HS-5 (cell line): ENCODE results near the gene GPR137.
"Not testable (repeated sequence)": the region's sequence is repeated elsewhere in the genome, so short reads cannot be mapped to it uniquely, and the experiment has no call there.

Experiments
- DNase-seq: peaks from one replicate; pipeline ENCODE4 v3.0.0-alpha.2; 2012; ENCODE audit warnings: low read depth

The GPR137 gene

GRCh38 chr11:64321026-64321425, 35.4 kb downstream of the GPR137 start:
- no peak for DNase-seq

DNA sequence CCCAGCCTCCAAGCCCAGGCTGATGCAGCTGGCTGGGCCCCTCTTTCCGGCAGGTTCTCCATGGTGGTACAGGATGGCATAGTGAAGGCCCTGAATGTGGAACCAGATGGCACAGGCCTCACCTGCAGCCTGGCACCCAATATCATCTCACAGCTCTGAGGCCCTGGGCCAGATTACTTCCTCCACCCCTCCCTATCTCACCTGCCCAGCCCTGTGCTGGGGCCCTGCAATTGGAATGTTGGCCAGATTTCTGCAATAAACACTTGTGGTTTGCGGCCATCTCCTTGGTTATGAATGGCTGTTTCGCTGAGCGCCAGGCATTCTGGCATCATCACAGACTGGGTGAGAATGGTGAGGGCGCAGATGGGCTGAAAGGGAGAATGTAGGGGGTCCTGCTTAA, 35.9 kb downstream of the GPR137 start:
- DNase-seq = no peak

DNA sequence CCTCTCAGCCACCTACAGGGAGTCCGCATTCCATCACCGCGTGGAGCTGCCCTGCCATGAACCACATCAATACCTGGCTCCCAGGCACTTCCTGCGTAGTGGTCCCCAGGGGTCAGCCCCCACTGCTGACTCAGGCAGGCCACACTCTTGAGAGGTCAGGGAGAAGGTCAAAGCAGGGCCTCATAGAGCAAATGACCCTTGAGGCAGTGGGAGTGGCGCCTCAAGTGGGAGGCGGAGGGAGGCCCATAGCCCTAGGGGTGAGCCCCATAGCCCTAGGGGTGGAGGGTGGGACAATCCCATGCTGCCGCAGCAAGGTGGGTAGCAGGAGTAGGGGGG, 37.2 kb downstream of the GPR137 start:
- DNase-seq = no peak

DNA sequence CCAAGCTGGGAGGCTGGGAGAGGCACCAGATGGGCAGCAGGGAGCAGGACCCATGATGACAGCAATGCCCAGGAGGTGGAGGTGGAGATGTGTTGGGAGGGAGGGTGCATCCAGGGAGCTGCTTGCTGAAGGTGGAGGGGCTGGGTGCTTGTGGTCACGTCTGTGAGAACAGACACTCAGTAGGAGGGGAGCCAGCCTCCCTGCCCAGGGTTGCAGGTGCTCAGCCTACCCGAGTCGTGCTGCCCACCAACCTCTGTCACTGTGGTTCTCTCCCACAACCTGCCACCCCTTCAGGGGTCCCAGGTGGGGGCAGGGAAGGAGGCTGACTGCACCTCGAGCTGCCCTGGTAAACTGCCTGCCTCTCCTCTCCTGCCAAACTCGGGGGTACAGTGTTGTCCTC, 37.7 kb downstream of the GPR137 start:
- no peak for DNase-seq

GRCh38 chr11:64323984-64324383, 38.3 kb downstream of the GPR137 start:
- not testable (repeated sequence) for DNase-seq

DNA sequence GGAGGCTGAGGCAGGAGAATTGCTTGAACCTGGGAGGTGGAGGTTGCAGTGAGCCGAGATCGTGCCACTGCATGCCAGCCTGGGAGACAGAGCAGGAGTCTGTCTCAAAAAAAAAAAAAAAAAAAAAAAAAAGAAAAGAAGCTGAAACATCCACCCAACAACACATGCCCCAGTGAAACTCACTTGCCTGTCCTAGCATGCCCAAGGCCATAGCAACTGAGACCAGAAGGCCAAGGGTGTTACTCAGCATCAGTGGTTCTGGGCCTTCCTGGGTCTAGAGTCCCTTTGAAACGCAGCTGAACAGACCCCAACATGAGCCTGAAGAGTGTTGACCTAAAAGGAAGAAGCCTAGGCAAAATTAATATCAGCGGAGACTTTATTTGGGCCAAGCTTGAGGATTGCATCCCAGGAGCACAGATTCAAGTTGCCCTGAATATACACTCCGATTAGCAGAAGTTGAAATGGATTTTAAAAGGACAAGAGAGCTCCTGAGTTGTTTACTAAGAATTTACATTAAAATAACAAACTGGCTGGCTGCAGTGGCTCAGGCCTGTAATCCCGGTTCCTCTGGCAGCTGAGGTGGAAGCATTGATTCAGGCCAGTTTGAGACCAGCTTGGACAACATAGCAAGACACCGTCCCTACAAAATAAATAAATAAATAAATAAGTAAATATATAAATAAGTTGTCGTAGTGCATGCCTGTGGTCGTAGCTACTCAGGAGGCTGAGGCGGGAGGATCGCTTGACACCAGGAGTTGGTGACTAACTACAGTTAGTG, 39.2 kb downstream of the GPR137 start:
- DNase-seq = no peak

DNA sequence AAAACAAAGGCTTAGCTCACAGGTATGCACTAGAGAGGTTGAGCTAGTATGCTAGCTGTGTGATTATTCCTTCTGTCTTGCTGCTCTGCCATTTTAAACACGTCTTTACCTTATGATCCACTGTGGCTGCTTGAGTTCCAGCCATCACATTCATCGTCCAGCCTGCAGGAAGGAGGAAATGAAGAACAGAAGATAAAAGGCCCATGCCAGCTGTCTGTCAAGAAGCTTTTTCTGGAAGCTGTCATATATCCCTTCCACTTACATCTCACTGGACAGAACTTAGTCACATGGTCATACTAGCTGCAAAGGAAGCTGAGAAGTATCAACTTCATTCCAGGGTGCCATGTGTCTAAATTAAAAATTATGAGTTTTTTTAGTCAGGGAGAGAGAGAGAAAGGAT, 41.7 kb downstream of the GPR137 start:
- no peak for DNase-seq

- no peak for DNase-seq
Measured at GRCh38 chr11:64327993-64328392, 42.3 kb downstream of the GPR137 start.

- DNase-seq = no peak
Measured at GRCh38 chr11:64330888-64331287, 45.2 kb downstream of the GPR137 start.

DNA sequence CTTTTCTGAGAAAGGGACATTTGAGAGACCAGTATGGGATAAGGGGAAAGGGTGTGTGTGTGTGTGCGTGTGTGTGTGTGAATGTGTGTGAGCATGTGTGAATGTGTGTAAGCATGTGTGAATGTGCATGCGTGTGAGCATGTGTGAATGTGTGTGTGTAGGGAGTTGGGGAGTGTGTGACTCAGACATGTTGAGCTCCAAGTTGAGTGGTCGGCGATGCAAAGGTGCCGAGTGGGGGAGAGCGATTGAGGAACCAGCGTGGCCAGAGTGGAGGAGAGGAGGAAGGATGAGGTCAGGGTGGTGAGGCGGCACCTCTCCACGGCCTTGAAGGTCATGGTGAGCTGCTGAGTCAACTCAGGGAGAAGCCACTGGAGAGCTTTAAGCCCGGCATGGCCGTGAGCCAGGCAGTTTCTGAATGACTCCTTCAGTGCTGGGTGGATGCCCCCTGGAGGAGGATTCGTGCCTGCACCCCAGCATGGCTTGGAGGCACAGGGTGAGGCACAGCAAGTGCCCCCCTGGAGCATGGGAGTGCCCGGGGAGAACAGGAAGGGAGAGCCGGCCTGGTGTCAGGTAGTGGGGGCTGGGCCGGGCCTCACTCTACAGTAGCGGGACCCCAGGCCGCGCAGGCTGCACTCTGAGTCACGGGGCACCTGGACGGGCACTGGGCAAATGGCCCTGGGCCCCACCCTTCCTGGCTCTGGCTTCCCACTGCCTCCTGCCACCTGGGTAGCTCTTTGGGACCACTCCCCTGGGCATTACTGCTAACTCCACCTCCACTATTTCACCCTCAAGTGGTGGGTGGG, 46.1 kb downstream of the GPR137 start:
- DNase-seq = peak; percentile 76

DNA sequence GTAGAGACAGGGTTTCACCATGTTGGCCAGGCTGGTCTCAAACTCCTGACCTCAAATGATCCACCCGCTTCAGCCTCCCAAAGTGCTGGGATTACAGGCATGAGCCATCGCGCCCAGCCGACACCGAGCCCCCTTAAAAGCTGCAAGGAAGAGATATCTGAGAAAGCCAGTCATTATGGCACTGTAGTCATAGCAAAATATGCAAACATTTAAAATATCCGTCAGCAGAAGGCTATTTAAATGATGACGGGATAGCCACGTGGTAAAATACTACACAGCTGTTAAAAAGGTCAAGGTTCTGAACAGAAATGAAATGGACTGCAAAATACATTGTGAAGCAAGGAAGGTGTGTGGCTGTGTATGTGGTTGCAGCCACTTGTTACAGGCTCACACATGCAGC, 47.9 kb downstream of the GPR137 start:
- DNase-seq = no peak

DNA sequence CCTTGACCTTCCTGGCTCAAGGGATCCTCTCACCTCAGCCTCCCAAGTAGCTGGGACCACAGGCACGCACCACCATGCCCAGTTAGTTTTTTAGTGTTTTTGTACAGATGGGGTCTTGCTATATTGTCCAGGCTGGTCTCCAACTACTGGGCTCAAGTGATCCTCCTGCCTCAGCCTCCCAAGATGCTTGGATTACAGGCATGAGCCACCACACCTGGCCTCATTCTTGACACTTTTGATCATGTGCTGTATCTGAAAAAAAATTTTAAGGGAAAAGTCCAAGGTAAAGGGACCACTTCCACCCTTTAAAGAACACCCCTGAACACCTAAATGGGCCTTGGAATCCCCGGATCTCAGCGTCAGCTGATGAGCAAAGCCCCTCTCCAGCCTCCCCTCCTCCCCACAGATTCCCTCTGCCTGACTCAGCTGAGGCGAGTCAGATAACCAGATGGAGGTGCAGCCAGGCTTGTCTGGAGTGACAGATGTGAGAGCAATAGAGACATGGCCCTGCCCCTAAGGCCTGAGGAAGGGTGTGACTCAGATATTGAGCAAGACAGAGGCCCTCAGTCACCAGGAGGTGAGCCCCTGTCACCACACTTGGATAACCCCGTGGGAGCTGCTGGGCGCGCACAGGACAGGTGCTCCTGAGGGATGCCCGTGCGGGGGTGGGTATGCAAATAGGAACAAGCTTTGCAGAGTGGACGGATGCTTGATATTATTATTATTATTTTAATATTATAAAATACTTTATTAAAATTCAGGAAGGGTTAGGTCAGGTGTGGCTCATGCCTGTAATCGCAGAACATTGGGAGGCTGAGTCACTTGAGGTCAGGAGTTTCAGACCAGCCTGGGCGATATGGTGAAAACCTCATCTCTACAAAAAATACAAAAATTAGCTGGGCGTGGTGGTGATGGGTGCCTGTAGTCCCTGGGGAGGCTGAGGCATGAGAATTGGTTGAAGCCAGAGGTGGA, 49.4 kb downstream of the GPR137 start:
- peak; percentile 95 for DNase-seq

DNA sequence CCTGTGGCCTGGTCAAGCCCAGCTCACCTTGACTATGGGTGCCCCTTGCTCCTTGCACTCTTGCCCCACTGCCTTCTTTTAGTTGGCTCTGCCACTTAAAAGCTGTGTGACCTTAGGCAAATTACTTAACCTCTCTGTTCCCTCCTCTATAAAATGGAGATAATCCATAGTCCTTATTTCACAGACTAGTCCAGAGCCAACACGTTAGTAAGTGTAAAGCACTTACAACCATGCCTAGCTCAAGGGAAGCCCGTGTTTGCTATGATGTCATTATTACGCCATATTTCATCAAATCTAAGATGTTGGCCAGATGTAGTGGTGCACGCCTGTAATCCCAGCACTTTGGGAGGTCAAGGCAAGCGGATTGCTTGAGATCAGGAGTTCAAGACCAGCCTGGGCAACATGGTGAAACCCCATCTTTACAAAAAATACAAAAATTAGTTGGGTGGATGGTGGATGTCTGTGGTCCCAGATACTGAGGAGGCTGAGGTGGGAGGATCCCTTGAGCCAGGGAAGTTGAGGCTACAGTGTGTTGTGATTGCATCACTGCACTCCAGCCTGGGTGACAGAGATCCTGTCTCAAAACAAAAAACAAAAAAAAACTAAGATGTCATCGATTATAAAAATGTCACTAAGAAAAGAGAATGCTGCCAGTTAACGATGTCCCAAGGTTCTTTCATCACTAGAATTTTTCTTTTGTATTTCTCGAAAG, 52.0 kb downstream of the GPR137 start:
- no peak for DNase-seq

DNA sequence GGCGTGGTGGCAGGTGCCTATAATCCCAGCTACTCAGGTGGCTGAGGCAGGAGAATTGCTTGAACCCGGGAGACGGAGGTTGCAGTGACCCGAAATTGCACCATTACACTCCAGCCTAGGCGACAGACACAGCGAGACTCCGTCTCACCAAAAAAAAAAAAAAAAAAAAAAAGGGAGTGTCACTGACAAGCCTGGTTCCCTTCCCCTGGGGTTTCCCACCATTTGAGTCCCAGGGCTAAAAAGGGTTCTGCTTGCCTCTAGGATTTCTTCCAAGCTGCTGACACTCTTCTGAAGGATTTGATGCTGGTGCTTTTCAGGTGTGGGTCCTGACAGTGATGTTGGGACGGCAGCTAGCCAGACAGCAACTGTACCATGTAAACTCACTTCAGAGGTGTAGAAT, 53.1 kb downstream of the GPR137 start:
- DNase-seq = no peak
